H9 (cell line): ENCODE data around the gene RPIA. TPM values are rescaled to one million over a fixed set of nuclear protein-coding genes. Genes with fewer than 3 reads are reported as not detected.
"Not testable (repeated sequence)": the region's sequence is repeated elsewhere in the genome, so short reads cannot be mapped to it uniquely, and the experiment has no call there.

Experiments used
- DNase-seq: peaks from one replicate; pipeline ENCODE4 v3.0.0-alpha.2; 2017
- H2AFZ ChIP-seq: one replicate; pipeline ENCODE4 v1.6.1; 2013; ENCODE audit warnings: mild to moderate bottlenecking, low read length, control low read depth, moderate library complexity
- H2AK5ac ChIP-seq: 2 replicates; pipeline ENCODE4 v1.6.1; 2013; ENCODE audit warnings: low read length, control low read depth, mixed read lengths; ENCODE audit not compliant: insufficient read length
- H2BK120ac ChIP-seq: one replicate; pipeline ENCODE4 v1.6.1; 2013; ENCODE audit warnings: low read depth, mild to moderate bottlenecking, low read length, control low read depth, inconsistent platforms; ENCODE audit not compliant: poor library complexity, severe bottlenecking
- H2BK12ac ChIP-seq: 2 replicates; pipeline ENCODE4 v1.6.1; 2013; ENCODE audit warnings: low read length, control low read depth, mixed read lengths, low read depth; ENCODE audit not compliant: insufficient read length
- H2BK15ac ChIP-seq: 2 replicates; pipeline ENCODE4 v1.6.1; 2013; ENCODE audit warnings: low read depth, low read length, control low read depth
- H2BK20ac ChIP-seq: one replicate; pipeline ENCODE4 v1.6.1; 2013; ENCODE audit warnings: low read depth, mild to moderate bottlenecking, low read length, control low read depth, inconsistent platforms; ENCODE audit not compliant: poor library complexity, severe bottlenecking
- H2BK5ac ChIP-seq: 2 replicates; pipeline ENCODE4 v1.6.1; 2013; ENCODE audit warnings: low read length, control low read depth, mixed read lengths; ENCODE audit not compliant: insufficient read length
- H3K14ac ChIP-seq: 2 replicates; pipeline ENCODE4 v1.6.1; 2013; ENCODE audit warnings: low read length, control low read depth; ENCODE audit not compliant: insufficient read depth
- H3K18ac ChIP-seq: 2 replicates; pipeline ENCODE4 v1.6.1; 2013; ENCODE audit warnings: low read depth, mild to moderate bottlenecking, mixed read lengths, low read length, control low read depth; ENCODE audit not compliant: insufficient read length
- H3K23ac ChIP-seq: 2 replicates; pipeline ENCODE4 v1.6.1; 2013; ENCODE audit warnings: low read length, control low read depth, mixed read lengths, low read depth; ENCODE audit not compliant: insufficient read length
- H3K23me2 ChIP-seq: 2 replicates; pipeline ENCODE4 v1.6.1; 2013; ENCODE audit warnings: low read depth, mild to moderate bottlenecking, mixed read lengths, low read length, control low read depth; ENCODE audit not compliant: insufficient read length, poor library complexity, severe bottlenecking
- H3K27ac ChIP-seq: 2 replicates; pipeline ENCODE4 v1.5.1; 2013; ENCODE audit warnings: low read length, control low read depth, mixed read lengths, low read depth; ENCODE audit not compliant: insufficient read length
- H3K27me3 ChIP-seq: 2 replicates; pipeline ENCODE4 v1.6.1; 2013; ENCODE audit warnings: low read length, control low read depth, inconsistent platforms; ENCODE audit not compliant: insufficient read depth
- H3K4ac ChIP-seq: 2 replicates; pipeline ENCODE4 v1.6.1; 2013; ENCODE audit warnings: low read depth, mild to moderate bottlenecking, control low read depth, inconsistent platforms, low read length, moderate library complexity
- H3K4me1 ChIP-seq: 2 replicates; pipeline ENCODE4 v1.6.1; 2013; ENCODE audit warnings: low read length, control low read depth, inconsistent platforms; ENCODE audit not compliant: insufficient read depth
- H3K4me2 ChIP-seq: 2 replicates; pipeline ENCODE4 v1.6.1; 2013; ENCODE audit warnings: low read length, control low read depth, mixed read lengths; ENCODE audit not compliant: insufficient read length, insufficient read depth
- H3K56ac ChIP-seq: 2 replicates; pipeline ENCODE4 v1.6.1; 2013; ENCODE audit warnings: low read depth, mild to moderate bottlenecking, mixed read lengths, low read length, control low read depth; ENCODE audit not compliant: insufficient read length
- H3K79me1 ChIP-seq: 2 replicates; pipeline ENCODE4 v1.6.1; 2013; ENCODE audit warnings: low read depth, mild to moderate bottlenecking, moderate library complexity, low read length, control low read depth, inconsistent platforms; ENCODE audit not compliant: insufficient read depth, poor library complexity, severe bottlenecking
- H3K79me2 ChIP-seq: 2 replicates; pipeline ENCODE4 v1.6.1; 2013; ENCODE audit warnings: low read length, control low read depth, inconsistent platforms; ENCODE audit not compliant: insufficient read depth
- H3K9ac ChIP-seq: 2 replicates; pipeline ENCODE4 v1.6.1; 2013; ENCODE audit warnings: low read length, control low read depth, mixed read lengths; ENCODE audit not compliant: insufficient read length; ENCODE audit errors: extremely low read depth
- H3K9me3 ChIP-seq: one replicate; pipeline ENCODE4 v1.6.1; 2013; ENCODE audit warnings: low read depth, low read length, inconsistent platforms; ENCODE audit not compliant: control insufficient read depth
- H3T11ph ChIP-seq: one replicate; pipeline ENCODE4 v1.6.1; 2013; ENCODE audit warnings: mild to moderate bottlenecking, low read length, control low read depth, inconsistent platforms
- H4K20me1 ChIP-seq: one replicate; pipeline ENCODE4 v1.6.1; 2013; ENCODE audit not compliant: control insufficient read depth, insufficient read length, insufficient read depth
- H4K5ac ChIP-seq: 2 replicates; pipeline ENCODE4 v1.6.1; 2013; ENCODE audit warnings: low read depth, mild to moderate bottlenecking, mixed read lengths, low read length, control low read depth; ENCODE audit not compliant: insufficient read length
- H4K8ac ChIP-seq: replicated peaks from 2 replicates; pipeline ENCODE4 v1.6.1; 2013; ENCODE audit warnings: low read length, control low read depth, mixed read lengths, low read depth; ENCODE audit not compliant: insufficient read length
- H4K91ac ChIP-seq: 2 replicates; pipeline ENCODE4 v1.6.1; 2013; ENCODE audit warnings: low read depth, mild to moderate bottlenecking, moderate library complexity, mixed read lengths, low read length, control low read depth; ENCODE audit not compliant: insufficient read length
- H3K27ac Mint-ChIP-seq, 3 experiments: 2 replicates in 2 of 3; 3 replicates in 1 of 3; pipeline ENCODE4 v1.8.0; 2020 to 2021; ENCODE audit warnings: mixed read lengths in 3 of 3, mild to moderate bottlenecking in 1 of 3, moderate library complexity in 1 of 3
- H3K27me3 Mint-ChIP-seq: 2 replicates; pipeline ENCODE4 v1.8.0; 2021; ENCODE audit warnings: low read depth, mild to moderate bottlenecking, moderate library complexity, mixed read lengths
- H3K36me3 Mint-ChIP-seq, 3 experiments: 2 replicates in 2 of 3; 3 replicates in 1 of 3; pipeline ENCODE4 v1.8.0; 2020 to 2021; ENCODE audit warnings: low read depth in 3 of 3, mixed read lengths in 3 of 3; ENCODE audit not compliant: insufficient read depth in 1 of 3
- H3K4me1 Mint-ChIP-seq, 2 experiments: 2 replicates each; pipeline ENCODE4 v1.8.0; 2020; ENCODE audit warnings: mixed read lengths in 2 of 2
- H3K4me3 Mint-ChIP-seq, 2 experiments: 2 replicates in 1 of 2; 3 replicates in 1 of 2; pipeline ENCODE4 v1.8.0; 2020 to 2021; ENCODE audit warnings: mild to moderate bottlenecking in 2 of 2, mixed read lengths in 2 of 2, moderate library complexity in 1 of 2
- H3K9me3 Mint-ChIP-seq, 2 experiments: 2 replicates in 1 of 2; 3 replicates in 1 of 2; pipeline ENCODE4 v1.8.0; 2020; ENCODE audit warnings: mild to moderate bottlenecking in 2 of 2, mixed read lengths in 2 of 2, moderate library complexity in 1 of 2
- WGBS: extraction: QIAGEN DNeasy Blood & Tissue Kit; methylation state at CpG from one replicate; pipeline ENCODE4 v1.1.7; 2013; ENCODE audit warnings: missing lambda C conversion rate, low lambda C conversion rate, mixed read lengths; ENCODE audit not compliant: insufficient read length; ENCODE audit errors: extremely low coverage; 5-methylcytosine and 5-hydroxymethylcytosine counted together
- total RNA-seq: library from RNA; stranded (reverse); gene quantifications from 2 replicates; pipeline ENCODE4 v1.2.1, GENCODE V29; 2021

The RPIA gene
- total RNA-seq, 1 experiment from 2014 or later = 18.6 TPM

GRCh38 chr2:88789213-88789612 lies 97.7 kb downstream of the RPIA start:
- not testable (repeated sequence) for H3K9ac ChIP-seq, H2BK120ac ChIP-seq, H3K79me1 ChIP-seq, H2BK12ac ChIP-seq, H2BK15ac ChIP-seq, H3K14ac ChIP-seq, DNase-seq, H3K9me3 ChIP-seq, H3K27ac Mint-ChIP-seq, H3K56ac ChIP-seq, H4K5ac ChIP-seq, H4K91ac ChIP-seq, H3K79me2 ChIP-seq, H3K27me3 ChIP-seq, H3K36me3 Mint-ChIP-seq, H3K4me2 ChIP-seq, H3K27ac ChIP-seq, H3K18ac ChIP-seq, H3K23me2 ChIP-seq, H2BK20ac ChIP-seq, H3K4ac ChIP-seq, H3K23ac ChIP-seq, H3K4me1 Mint-ChIP-seq, H3K4me1 ChIP-seq, H4K8ac ChIP-seq, H4K20me1 ChIP-seq, H2AFZ ChIP-seq, H2AK5ac ChIP-seq, H3T11ph ChIP-seq, H3K27me3 Mint-ChIP-seq, H3K4me3 Mint-ChIP-seq, H2BK5ac ChIP-seq
- WGBS = no CpG with 5 or more reads among the region's 2 CpGs
- H3K9me3 Mint-ChIP-seq = peaks cover 25 to 48% of the 10 kb centered on the region in 2 experiments

DNA sequence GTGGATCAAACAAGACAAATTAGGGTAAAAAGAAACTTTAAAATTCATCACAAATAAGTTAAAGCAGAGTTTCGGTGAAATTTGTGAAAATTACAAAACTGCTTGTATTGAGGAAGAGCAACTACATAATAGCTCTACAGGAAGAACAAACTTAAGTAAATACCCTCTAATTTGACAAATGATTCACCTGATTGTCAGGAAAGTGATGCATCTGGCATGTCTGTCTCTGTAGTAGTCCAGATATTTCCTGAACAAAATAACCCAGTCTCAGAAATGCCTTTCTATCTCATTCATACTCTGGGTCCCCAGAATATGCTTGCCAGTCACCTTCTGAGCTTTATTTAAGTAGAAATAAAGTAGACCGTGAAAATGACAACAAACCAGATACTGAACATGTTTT lies 104.5 kb downstream of the RPIA start:
- H2BK12ac ChIP-seq, DNase-seq, H3K56ac ChIP-seq, H2AK5ac ChIP-seq, H3K27ac Mint-ChIP-seq, H3K27me3 ChIP-seq, H4K91ac ChIP-seq, H3K79me1 ChIP-seq, H3K79me2 ChIP-seq, H4K8ac ChIP-seq, H3K18ac ChIP-seq, H3K23ac ChIP-seq, H3K9me3 ChIP-seq, H3K9ac ChIP-seq, H3K27me3 Mint-ChIP-seq, H3K23me2 ChIP-seq, H4K20me1 ChIP-seq, H3K4me2 ChIP-seq, H2BK20ac ChIP-seq, H3K4me1 ChIP-seq, H2BK5ac ChIP-seq, H3K14ac ChIP-seq, H4K5ac ChIP-seq, H3K27ac ChIP-seq, H2BK120ac ChIP-seq, H3K4me3 Mint-ChIP-seq, H3K4me1 Mint-ChIP-seq, H2AFZ ChIP-seq, H3K4ac ChIP-seq, H2BK15ac ChIP-seq, H3T11ph ChIP-seq: not testable (repeated sequence)
- WGBS = no CpG with 5 or more reads among the region's 2 CpGs
- H3K36me3 Mint-ChIP-seq = peaks cover 0 to 10% (median 0%) of the 10 kb centered on the region in 3 experiments; a peak in 4 of 7 replicates
- peaks cover 23 to 53% of the 10 kb centered on the region in 2 experiments for H3K9me3 Mint-ChIP-seq
